Memory B cell (primary cell): ENCODE measurements around the gene SLC2A10.
"Not testable (repeated sequence)": the region's sequence is repeated elsewhere in the genome, so short reads cannot be mapped to it uniquely, and the experiment has no call there.

ENCODE experiments used
- ATAC-seq: fragments of 150-1000 bp; cut with Tn5 transposase; 2 replicates; pipeline ENCODE4 v1.10.0; 2021; ENCODE audit warnings: low read depth, mild to moderate bottlenecking, moderate library complexity
- DNase-seq, 2 donors: peaks; one replicate each; pipeline ENCODE4 v3.0.0; 2022; ENCODE audit warnings: low spot score in 2 of 2
- H3K27ac Mint-ChIP-seq: one replicate; pipeline ENCODE4 v1.8.0; 2022; ENCODE audit warnings: mild to moderate bottlenecking, moderate library complexity, mixed read lengths
- H3K27me3 Mint-ChIP-seq: one replicate; pipeline ENCODE4 v1.8.0; 2022; ENCODE audit warnings: mixed read lengths
- H3K36me3 Mint-ChIP-seq: one replicate; pipeline ENCODE4 v1.8.0; 2022; ENCODE audit warnings: mild to moderate bottlenecking, mixed read lengths
- H3K4me1 Mint-ChIP-seq: one replicate; pipeline ENCODE4 v1.8.0; 2022; ENCODE audit warnings: mixed read lengths
- H3K4me3 Mint-ChIP-seq: one replicate; pipeline ENCODE4 v1.8.0; 2022; ENCODE audit warnings: mild to moderate bottlenecking, moderate library complexity, mixed read lengths
- H3K9me3 Mint-ChIP-seq: one replicate; pipeline ENCODE4 v1.8.0; 2022; ENCODE audit warnings: mixed read lengths

Gene SLC2A10

DNA sequence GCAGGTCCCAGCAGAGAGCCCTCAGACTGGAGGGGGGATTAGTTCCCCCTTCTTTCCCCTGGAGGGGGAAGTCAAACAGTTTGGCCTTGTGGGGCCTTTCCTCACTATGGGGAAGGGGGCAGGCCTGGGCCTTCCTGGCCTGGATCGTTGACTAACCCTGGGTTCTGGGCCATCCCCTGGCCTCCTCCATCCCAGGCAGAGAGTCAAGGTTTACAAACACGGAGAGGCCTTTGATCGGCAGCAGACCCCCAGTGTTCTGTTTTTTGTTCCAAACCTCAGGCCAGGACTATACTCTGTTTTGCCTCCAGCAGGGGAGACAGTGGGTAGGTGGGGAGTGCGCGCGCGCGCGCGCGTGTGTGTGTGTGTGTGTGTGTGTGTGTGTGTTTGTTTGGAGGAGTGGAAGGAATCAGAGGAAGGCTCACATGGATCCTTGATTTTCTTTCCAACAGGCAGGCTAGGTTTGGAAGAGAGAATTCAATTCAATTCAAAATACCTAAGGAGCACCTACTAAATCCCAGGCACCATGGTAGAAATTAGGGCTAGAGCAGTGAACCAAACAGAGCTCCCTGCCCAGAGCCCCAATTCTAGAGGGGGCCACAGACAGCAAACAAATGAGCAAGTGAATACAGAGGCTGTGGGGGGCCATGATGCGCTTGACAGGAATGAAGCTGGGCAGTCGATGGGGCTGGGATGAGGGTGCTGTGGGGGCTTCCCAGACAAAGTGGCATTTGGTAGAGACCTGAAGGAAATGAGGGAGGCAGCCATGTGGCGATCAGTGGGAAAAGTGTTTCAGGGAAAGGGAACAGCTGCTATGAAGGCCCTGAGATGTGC lies 35.0 kb upstream of the SLC2A10 start:
- H3K9me3 Mint-ChIP-seq, result no peaks in the 10 kb centered on the region
- ATAC-seq (no peak), DNase-seq (no peak)
- H3K4me1 Mint-ChIP-seq, result peaks cover 4% of the 10 kb centered on the region
- H3K36me3 Mint-ChIP-seq, result peaks cover 6% of the 10 kb centered on the region
- no peak overlapping the region for H3K27ac Mint-ChIP-seq
- H3K27me3 Mint-ChIP-seq, result peaks cover 3% of the 10 kb centered on the region
- no peak overlapping the region for H3K4me3 Mint-ChIP-seq

DNA sequence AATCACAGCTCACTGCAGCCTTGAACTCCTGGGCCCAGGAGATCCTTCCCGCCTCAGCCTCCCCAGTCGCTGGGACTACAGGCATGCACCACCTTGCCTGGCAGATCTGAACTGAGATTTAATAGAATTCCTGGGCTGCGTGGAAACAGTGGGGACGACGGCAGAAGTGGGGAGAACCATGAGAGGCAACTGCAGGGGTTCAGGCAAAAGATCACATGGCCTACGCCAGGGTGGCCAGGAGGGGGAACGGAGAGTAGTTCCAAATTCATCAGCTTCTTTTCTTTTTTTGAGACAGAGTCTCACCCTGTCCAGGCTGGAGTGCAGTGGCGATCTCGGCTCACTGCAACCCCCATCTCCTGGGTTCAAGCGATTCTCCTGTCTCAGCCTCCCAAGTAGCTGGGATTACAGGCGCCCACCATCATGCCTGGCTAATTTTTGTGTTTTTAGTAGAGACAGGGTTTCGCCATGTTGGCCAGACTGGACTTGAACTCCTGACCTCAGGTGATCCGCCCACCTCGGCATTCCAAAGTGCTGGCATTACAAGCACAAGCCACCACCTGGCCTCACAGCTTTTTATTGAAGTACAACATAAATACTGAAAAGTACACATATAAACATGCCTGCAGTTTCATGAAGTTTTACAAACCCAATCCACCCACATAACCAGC lies 32.7 kb upstream of the SLC2A10 start:
- not testable (repeated sequence) for H3K9me3 Mint-ChIP-seq, ATAC-seq, H3K27me3 Mint-ChIP-seq, DNase-seq, H3K27ac Mint-ChIP-seq, H3K36me3 Mint-ChIP-seq, H3K4me3 Mint-ChIP-seq
- peaks cover 13% of the 10 kb centered on the region for H3K4me1 Mint-ChIP-seq

DNA sequence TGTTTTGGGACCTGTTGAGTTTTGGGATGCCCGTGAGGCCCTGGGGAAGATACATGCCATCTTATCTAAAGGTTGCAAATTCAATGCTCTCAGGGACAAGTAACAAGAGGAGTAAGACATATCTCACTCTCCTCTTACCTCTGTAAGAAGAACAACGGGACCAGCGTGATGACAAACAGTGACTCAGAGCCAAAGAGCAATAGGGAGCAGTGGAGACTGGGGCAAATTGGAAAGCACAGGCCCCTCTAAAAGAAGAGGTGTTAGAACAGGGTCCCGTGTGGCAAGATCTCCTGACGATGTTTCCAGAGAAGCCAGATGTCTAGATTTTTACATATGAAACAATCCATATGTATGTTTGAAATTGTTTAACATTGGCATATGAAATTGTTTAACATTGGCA lies 31.8 kb upstream of the SLC2A10 start:
- ATAC-seq (no peak), DNase-seq (no peak)
- H3K4me1 Mint-ChIP-seq, result peaks cover 13% of the 10 kb centered on the region
- peaks cover 3% of the 10 kb centered on the region for H3K27me3 Mint-ChIP-seq
- H3K4me3 Mint-ChIP-seq, result no peak overlapping the region
- H3K27ac Mint-ChIP-seq, result no peak overlapping the region
- no peaks in the 10 kb centered on the region for H3K9me3 Mint-ChIP-seq
- peaks cover 6% of the 10 kb centered on the region for H3K36me3 Mint-ChIP-seq

DNA sequence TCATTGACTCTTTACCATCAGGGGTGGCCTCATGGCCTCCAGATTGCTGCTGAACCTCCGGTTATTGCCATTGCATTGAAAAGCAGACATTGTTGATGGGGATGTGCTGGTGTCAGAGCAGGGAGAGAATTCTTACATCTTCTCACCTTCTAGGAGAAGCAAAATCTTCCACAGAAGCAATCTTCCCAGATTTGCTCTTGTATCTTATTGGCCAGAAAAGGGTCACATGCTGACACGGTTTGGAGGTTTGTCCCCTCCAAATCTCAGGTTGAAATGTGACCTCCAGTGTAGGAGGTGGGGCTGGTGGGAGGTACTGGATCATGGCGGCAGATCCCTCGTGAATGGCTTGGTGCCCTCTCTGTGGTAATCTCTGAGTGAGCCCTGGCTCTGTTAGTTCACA lies 30.9 kb upstream of the SLC2A10 start:
- Mint-ChIP-seq H3K4me3 (no peak overlapping the region), H3K9me3 (no peaks in the 10 kb centered on the region), H3K27me3 (peaks cover 3% of the 10 kb centered on the region), H3K36me3 (peaks cover 6% of the 10 kb centered on the region), H3K4me1 (peaks cover 17% of the 10 kb centered on the region), H3K27ac (no peak overlapping the region)
- ATAC-seq, result no peak
- DNase-seq, result no peak

DNA sequence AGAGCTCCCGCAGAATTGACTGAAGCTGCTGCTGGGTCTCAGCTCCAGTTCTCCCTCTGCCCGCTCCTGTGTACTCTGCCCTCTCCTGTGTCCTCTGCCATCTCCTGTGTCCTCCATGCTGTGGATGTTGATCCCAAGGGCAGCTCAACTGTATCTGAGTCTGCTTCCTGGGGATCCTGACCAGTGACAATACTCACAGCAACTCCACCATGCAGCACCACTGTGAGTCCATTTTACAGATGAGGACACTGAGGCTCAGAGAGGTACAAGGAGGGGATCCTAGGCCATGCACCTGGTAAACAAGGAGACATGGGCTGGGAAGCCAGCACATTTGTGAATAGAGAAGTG lies 28.8 kb upstream of the SLC2A10 start:
- H3K9me3 Mint-ChIP-seq, result no peaks in the 10 kb centered on the region
- H3K27ac Mint-ChIP-seq, result no peak overlapping the region
- H3K27me3 Mint-ChIP-seq, result no peaks in the 10 kb centered on the region
- peaks cover 23% of the 10 kb centered on the region for H3K4me1 Mint-ChIP-seq
- no peak for DNase-seq
- ATAC-seq, result no peak
- peaks cover 9% of the 10 kb centered on the region for H3K36me3 Mint-ChIP-seq
- no peak overlapping the region for H3K4me3 Mint-ChIP-seq

DNA sequence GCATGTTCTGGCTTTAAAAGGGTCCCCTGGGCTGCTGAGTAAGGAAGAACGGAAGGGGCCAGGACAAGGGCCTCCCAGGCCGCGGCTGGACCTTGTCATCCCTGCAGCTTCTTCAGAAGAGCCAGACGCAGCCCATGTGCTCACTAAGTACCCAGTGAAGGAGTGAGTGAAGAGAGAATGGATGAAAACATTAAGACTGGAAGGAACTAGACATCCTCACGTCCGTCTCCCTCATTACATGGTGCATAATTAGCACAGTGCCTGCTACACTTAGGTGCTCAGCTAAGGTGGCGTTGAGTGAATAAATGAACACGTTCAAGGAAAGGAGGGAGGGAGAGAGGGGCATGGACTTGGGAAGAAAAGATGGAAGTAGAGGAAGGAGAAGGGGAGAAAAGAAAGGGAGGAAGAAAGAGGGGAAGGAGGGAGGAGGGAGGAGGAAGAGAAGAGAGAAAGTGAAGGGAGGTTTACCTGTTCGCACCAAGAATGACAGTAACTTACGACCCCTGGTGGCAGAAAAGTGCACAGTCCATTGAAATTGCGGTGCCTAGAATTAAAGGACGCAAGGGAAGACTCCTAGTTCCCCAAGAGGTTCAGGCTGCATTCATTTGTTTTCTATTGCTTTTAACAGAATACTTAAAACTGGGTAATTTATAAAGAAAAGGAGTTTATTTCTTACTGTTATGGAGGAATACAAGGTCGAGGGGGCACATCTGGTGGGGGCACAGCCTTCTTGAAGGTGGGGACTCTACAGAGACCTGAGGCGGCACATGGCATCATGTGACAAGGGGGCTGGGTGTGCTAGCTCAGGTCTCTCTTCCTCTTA lies 28.2 kb upstream of the SLC2A10 start:
- peak overlapping the region; percentile 48 for H3K27ac Mint-ChIP-seq
- H3K9me3 Mint-ChIP-seq, result no peaks in the 10 kb centered on the region
- peaks cover 23% of the 10 kb centered on the region for H3K4me1 Mint-ChIP-seq
- ATAC-seq (peak; percentile 74), DNase-seq (peak; percentile 56 to 69)
- peaks cover 11% of the 10 kb centered on the region for H3K36me3 Mint-ChIP-seq
- H3K4me3 Mint-ChIP-seq, result no peak overlapping the region
- H3K27me3 Mint-ChIP-seq, result no peaks in the 10 kb centered on the region

DNA sequence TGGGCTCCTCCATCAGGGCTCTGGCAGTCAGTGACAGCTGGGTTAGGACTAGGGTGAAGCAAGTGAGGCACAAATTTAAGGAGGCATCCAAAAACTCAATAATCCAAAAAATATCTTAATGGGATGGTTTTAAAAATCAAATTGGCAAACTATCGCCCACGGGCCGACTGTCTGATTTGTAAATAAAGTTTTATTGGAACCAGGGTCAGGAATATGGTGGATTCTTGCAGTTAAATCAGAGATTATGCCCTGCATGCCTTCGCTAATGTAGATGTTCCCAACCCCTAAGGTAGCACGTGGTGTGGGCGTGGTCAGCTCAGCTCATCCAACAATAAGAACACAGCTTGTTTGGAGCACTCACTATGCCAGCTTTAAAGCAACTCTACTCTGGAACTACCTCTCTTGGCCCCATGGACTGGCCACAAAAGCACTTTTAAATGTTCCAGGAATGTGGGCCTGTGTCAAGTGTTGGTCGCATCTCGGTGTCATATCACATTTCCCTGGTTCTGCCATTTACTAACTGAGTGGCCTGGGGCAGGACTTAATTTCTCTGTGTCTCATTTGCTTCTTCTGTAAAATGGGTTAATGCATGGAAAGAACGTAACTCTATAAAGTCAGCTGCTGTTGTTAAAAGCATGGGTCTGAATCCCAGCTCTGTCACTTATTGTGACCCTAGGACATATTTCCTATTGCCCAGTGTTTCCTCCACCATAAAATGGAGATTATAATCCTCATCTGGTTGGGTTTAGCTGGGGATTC lies 27.2 kb upstream of the SLC2A10 start:
- no peak overlapping the region for H3K4me3 Mint-ChIP-seq
- H3K4me1 Mint-ChIP-seq, result peaks cover 31% of the 10 kb centered on the region
- no peak for DNase-seq
- H3K27me3 Mint-ChIP-seq, result no peaks in the 10 kb centered on the region
- H3K27ac Mint-ChIP-seq, result no peak overlapping the region
- H3K36me3 Mint-ChIP-seq, result peaks cover 15% of the 10 kb centered on the region
- no peaks in the 10 kb centered on the region for H3K9me3 Mint-ChIP-seq
- no peak for ATAC-seq

DNA sequence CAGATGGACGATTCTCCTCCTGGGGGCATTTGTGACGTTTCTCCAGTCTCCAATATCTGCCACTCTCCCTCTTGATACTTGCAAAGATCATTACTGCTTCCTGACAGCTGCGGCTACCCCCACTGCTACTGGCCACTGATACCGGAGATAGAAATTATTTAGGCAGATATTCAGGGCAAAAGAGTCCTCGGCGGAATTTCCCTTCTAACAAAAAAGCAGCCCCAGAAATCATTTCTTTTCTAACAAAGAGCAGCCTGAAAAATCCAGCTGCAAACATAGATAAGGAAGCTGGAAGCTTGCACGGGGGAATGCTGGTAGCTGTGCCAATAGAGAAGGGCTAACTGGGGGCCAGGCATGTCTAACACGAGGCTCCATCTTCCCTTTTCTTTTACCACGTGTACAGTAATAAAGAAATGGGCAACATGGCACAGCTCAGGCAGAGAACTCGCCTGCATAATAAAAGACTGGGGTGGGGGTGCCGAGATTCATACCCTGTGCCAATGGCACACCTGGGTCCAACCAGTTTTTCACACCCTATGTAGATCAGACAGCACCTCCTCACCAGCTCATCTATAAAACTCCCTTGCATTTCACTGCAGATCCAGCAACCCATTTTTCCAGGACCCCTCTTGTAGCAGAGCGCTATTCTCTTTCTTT lies 26.3 kb upstream of the SLC2A10 start:
- Mint-ChIP-seq H3K9me3 (no peaks in the 10 kb centered on the region), H3K27ac (no peak overlapping the region), H3K27me3 (no peaks in the 10 kb centered on the region), H3K36me3 (peaks cover 13% of the 10 kb centered on the region), H3K4me3 (no peak overlapping the region), H3K4me1 (peaks cover 38% of the 10 kb centered on the region)
- ATAC-seq (no peak), DNase-seq (no peak)

DNA sequence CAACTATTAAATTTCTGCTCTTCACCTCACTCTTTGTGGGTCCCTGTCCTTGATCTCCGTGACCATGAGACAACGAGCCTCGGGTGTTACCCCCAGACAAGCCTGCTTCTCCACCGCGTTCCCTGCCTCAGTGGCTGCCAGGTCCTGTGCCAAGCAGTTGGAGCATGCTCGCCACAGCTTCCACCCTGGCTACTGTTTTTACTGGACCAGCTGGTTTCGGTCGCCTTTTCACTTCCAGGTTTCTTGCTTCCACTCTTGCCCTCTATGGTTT lies 25.8 kb upstream of the SLC2A10 start:
- Mint-ChIP-seq H3K4me1 (peaks cover 42% of the 10 kb centered on the region), H3K27me3 (no peaks in the 10 kb centered on the region), H3K4me3 (no peak overlapping the region), H3K36me3 (peaks cover 13% of the 10 kb centered on the region), H3K9me3 (no peaks in the 10 kb centered on the region), H3K27ac (peak overlapping the region; percentile 3)
- ATAC-seq (no peak), DNase-seq (no peak)

DNA sequence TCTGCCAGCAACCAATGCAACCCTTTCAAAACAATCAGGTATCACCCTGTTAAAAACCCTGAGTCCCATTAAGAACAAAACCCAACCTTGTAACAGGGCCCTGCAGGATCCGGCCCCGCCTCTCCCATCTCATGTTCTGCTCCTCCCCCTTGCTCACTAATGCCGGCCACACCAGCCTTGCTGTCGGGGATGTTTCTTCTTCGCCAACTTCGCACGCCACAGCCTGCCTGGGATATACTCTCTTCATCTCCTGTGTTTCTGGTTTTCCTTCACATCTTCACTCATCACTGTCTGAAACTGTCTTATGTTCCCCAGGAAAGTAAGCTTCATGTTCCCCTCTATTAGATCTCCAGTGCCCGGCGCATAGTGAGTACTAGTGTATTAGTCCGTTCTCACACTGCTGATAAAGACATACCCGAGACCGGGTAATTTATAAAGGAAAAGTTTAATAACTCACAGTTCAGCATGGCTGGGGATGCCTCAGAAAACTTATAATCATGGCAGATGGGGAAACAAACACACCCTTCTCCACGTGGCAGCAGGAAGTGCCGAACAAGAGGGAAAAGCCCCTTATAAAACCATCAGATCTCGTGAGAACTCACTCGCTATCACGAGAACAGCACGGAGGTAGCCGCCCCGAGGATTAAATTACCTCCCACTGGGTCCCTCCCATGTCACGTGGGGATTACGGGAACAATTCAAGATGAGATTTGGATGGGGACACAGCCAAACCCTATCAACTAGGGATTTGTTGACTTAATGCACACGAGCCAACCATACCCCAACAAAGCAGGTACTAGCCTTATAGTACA lies 25.3 kb upstream of the SLC2A10 start:
- peak overlapping the region; percentile 3 for H3K27ac Mint-ChIP-seq
- H3K4me3 Mint-ChIP-seq, result no peak overlapping the region
- no peaks in the 10 kb centered on the region for H3K9me3 Mint-ChIP-seq
- H3K27me3 Mint-ChIP-seq, result no peaks in the 10 kb centered on the region
- H3K4me1 Mint-ChIP-seq, result peaks cover 42% of the 10 kb centered on the region
- H3K36me3 Mint-ChIP-seq, result peaks cover 13% of the 10 kb centered on the region
- ATAC-seq (no peak), DNase-seq (no peak)

DNA sequence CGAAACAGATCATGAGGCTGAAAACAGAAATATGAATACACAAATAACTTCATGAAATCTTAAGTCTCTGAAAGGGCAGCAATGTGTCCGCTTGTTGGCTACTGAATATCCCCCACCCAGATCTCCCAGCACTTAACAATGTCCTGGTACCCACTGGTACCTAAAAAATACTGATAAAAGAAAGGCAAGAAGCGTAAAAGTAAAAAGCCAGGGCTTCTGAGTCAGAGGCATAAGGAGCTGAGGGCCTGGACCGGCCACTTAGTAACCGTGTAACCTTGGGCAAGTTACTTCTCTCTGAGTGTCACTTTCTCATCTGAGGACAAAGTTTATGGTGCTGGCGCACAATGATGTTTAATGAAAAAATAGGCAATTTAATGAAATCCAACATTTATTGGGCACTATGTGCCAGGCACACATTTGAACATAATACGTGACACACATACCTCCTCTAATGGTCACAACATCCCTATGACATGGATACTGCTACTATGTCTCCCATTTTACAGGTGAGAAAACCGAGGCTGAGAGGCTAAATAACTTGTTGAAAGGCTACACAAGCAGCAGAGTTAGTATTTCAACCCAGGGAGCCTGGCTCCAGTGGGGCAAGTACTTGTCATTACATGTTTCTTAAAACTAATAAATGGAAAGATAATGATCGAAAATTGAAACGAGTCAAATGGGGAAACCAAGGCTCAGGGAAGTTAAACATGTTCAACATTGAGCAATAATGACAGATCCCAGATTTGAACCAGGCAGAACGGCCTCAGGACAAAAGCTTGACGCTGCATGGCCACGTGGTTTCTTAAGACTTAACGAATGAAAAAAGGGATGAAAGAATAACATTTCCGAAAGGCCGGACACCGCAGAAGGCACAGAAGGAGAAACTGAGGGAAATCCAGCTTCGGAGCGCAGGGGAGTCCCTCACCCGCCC lies 21.0 kb upstream of the SLC2A10 start:
- Mint-ChIP-seq H3K9me3 (no peaks in the 10 kb centered on the region), H3K27ac (peak overlapping the region; percentile 84), H3K36me3 (peaks cover 13% of the 10 kb centered on the region), H3K27me3 (no peaks in the 10 kb centered on the region), H3K4me1 (peaks cover 35% of the 10 kb centered on the region), H3K4me3 (peak overlapping the region; percentile 97)
- no peak for ATAC-seq
- DNase-seq, result no peak

DNA sequence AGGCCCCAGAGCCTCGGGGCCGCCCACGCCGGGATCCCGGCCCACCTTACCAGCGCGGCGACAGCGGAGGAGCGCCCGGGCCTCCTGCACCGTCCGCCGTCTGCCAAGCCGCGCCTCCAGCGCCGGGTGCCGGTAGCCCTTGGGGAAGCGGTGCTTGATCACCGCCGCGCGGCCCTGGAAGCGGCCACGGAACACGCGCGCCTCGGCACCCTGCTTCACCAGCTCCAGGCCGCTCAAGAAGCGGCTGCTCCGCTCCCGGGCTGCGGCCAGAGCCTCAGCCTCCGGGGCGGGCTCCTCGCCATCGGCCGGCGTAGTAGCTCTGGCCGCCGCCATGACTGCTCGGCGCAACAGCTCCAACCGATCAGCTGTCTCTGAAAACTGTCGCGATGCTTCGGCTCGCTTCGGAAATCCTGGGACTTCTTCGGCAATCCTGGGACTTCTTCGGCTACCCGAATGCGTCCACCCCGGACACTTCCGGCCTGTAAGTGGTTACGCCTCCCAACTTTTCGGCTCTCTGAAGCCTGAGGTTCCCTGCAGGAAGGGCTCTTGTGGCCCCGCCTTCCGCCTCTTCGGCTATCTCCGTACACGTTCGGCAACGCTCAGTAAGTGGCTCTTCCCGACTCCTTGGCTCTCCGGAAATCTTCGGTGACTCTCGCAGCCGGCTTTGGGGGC lies 20.2 kb upstream of the SLC2A10 start, which contains the start of gene TP53RK:
Gene TP53RK, minus strand, starts transcription at position 363 of the 672 bp plus-strand sequence. Its CDS starts 30 bp downstream, at position 333.
- DNase-seq (peak; percentile 88 to 90), ATAC-seq (peak; percentile 92)
- Mint-ChIP-seq H3K9me3 (no peaks in the 10 kb centered on the region), H3K27ac (peak within 1 kb of the TSS; percentile 90), H3K4me1 (peaks cover 27% of the 10 kb centered on the region), H3K36me3 (peaks cover 10% of the 10 kb centered on the region), H3K4me3 (peak within 1 kb of the TSS; percentile 97), H3K27me3 (no peaks in the 10 kb centered on the region)
